GM19397 (cell line): ENCODE data around the gene LHPP.

ENCODE experiments used
- ATAC-seq: cut with Tn5 transposase; IDR thresholded peaks from one replicate; pipeline ENCODE4 v1.9.1; 2021; ENCODE audit warnings: mild to moderate bottlenecking, moderate library complexity; ENCODE audit not compliant: unreplicated experiment

LHPP gene

GRCh38 chr10:124470544-124471434 is 9.2 kb downstream of the LHPP start:
- no peak for ATAC-seq

GRCh38 chr10:124472071-124472470 is 10.4 kb downstream of the LHPP start:
- no peak for ATAC-seq

DNA sequence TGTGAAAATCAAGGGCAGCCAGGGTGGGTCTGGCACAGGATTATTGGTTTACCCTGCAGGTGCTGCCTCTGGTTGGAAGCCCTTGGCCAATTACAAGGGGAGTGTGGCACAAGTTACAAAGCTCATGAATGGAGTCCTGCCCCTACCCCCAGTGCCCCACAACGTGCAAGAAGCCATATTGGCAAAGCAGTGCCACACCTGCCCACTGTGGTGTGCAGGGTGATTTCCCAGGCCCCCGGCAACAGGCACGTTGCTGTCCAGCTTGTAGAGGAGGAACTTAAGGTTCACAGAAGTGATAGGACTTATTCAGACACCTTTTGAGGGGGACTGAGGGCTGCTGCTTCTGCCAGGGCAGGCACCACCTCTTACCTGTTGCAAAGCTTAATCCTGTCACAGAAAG is 11.4 kb downstream of the LHPP start:
- ATAC-seq, result no peak

DNA sequence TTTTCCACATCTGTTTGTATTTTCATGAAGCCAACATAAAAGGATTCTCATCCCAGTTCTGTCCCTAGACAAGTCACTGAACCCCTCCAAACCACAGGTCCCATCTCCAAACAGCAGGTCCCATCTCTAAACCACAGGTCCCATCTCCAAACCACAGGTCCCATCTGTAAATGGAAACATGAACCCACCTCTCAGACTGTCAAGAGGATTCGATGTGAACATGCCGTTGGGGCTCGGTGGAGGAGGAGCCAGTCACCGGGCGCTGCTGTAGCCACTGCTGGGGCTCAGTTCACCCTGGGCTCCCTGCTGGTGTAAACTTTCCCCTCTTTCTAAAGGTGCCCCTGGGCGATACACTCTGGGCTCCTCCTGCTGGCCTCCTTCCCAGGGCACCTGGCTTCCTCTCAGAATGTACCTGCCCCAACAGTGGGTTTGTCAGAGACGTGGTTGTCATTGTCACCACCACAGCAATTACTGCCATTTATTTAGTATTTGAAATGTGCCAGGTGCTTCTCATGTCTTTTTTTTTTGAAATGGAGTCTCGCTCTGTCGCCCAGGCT is 13.0 kb downstream of the LHPP start:
- no peak for ATAC-seq

- ATAC-seq, result no peak
These were observed 14.6 kb downstream of the LHPP start for GRCh38 chr10:124476043-124476725.

DNA sequence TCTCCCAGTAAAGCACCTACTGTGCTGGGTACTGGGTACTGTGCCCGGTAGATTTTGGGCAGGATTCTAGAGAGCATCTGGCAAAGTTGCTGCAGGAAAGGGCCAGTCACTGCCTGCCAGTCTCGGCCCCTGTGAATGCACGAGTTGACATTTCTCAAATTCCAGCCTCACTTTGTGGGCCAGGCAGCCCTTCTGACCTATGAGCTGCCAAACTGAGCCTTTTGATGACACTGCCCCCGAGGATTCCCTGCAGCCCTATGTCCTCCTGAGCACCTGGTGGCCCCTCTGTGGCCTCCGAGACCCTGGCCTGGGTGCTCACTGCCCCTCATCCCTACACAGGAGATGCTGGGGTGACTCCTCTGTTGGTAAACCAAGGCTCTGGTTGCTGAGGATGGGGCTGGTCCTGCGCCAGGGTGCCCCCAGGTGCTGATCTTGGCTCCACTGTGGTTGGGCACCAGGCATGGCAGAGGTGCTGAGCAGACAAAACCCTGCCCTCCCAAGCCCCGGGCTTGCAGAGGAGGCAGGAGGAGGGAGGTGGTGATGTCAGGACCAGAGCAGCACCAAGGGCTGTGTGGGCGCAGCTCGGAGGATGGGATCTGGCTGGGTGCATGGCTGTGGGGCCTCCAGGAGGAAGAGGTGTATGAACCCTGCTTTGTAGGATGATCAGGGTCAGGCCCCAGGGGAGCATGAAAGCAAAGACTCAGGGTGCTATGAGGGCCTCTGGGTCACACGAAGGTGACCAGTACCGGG is 16.2 kb downstream of the LHPP start:
- no peak for ATAC-seq

DNA sequence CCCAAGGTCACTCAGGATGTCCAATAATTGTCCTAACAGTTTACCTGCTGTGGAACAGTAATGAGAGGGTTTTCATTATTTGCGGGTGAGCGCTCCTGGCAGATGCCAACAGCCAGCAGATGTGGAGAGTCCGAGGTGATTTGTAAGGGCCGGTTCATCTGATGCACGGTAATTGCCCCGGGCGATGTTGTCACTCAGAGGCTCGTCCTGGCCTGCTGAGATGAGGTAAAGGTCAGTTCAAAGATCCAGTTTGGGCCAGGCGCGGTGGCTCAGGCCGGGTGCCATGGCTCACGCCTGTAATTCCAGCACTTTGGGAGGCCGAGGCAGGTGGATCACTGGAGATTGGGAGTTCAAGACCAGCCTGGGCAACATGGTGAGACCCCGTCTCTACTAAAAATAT is 16.9 kb downstream of the LHPP start:
- ATAC-seq, result no peak

GRCh38 chr10:124480860-124481259 is 19.2 kb downstream of the LHPP start:
- no peak for ATAC-seq

- no peak for ATAC-seq
These were observed 20.1 kb downstream of the LHPP start for GRCh38 chr10:124481717-124482116.

DNA sequence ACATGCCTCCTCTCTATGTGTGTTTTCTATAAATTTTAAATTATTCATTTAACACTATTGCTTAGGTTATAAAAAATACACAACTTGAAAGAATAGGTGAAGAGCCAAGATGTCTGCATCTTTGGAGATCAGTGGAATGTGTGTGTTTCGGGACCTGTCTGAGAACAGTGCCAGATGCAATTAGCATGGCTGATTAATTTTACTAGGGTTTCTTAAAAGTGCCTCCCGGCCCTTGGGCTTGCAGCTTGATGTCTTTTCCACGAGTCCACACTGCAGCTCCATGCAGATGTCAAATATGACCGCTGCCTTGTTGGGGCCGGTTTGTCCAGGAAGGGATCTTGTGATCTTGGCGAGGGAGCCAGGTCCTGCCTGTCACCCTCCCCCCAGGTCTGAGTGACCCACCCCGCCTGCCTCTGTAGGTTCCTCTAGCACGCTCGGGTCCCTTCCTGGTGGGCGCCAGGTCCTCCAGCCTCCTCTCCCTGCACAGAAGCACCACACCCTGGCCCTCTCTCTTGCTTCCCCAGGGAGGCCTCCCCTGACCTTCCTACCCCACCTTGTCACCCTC is 20.7 kb downstream of the LHPP start:
- no peak for ATAC-seq

GRCh38 chr10:124482876-124483275 is 21.3 kb downstream of the LHPP start:
- no peak for ATAC-seq

DNA sequence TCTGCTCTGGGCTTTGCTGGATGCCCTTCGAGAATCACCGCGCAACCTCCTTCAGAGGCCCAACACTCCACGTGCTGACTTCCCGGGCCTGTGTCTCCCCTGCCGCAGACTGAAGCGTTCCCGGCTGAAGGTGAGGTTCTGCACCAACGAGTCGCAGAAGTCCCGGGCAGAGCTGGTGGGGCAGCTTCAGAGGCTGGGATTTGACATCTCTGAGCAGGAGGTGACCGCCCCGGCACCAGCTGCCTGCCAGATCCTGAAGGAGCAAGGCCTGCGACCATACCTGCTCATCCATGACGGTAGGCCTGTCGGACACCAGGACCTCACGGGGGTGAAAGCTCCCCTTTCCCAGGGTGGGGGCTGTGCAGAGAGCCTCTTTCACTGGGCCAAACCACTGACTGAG is 22.4 kb downstream of the LHPP start:
- ATAC-seq, result no peak

GRCh38 chr10:124484661-124485060 is 23.0 kb downstream of the LHPP start:
- no peak for ATAC-seq

- ATAC-seq, result no peak
These were observed 25.0 kb downstream of the LHPP start for GRCh38 chr10:124486635-124487034.

- no peak for ATAC-seq
These were observed 29.5 kb downstream of the LHPP start for GRCh38 chr10:124491105-124491504.

DNA sequence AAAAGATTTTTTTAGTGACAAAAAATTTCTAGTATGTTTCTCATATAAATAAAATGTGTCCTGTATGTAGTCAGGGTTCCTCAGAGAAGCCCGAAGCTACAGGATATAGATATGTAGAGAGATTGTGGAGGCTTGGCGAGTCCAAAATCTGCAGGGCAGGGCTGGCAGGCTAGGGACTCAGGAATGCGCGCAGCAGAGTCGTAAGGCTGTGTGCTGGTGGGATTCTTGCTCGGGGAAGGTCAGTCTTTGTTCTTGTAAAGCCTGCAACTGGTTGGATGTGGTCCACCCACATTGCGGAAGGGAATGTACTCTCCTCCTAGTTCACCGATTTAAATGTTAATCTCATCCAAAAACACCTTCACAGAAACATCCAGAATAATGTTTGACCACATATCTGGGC is 30.6 kb downstream of the LHPP start:
- ATAC-seq, result no peak

GRCh38 chr10:124493214-124493882 is 31.7 kb downstream of the LHPP start:
- ATAC-seq, result no peak

DNA sequence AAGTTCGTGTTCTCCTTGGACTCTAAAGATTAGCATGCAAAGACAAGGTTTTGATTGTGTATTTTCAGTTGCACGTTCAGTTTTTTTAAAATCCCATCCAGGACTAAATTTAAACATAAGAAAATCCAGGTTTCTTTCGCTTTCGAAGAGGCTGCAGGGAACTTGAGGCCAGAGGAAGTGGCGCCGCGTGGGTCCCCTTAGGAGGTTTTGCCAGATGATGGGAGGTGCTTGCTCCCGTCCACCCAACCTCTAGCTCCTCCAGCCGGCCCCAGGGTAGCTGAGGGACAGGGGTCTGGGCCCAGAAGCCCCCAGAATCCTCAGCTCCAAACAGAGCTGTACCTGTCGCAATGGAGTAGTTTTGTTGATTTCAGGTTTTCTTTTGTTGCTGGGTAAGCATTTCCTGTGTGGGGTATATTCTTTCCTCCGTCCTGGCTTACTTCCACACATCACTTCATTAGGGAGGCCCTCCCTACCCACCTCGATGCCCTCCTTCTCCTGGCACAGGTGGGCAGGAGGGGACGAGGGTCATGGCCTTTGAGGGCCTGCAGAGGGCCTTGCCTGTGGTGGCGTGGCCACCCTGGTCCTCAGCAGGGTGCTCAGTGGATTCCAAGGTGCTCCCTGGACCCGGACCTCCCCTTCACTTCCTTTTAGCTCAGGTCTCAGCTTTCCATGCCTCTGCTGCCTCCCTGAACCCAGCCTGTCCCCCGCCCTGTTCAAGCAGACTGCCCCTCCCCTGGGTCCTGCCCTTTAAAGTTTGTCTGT is 32.6 kb downstream of the LHPP start:
- no peak for ATAC-seq

DNA sequence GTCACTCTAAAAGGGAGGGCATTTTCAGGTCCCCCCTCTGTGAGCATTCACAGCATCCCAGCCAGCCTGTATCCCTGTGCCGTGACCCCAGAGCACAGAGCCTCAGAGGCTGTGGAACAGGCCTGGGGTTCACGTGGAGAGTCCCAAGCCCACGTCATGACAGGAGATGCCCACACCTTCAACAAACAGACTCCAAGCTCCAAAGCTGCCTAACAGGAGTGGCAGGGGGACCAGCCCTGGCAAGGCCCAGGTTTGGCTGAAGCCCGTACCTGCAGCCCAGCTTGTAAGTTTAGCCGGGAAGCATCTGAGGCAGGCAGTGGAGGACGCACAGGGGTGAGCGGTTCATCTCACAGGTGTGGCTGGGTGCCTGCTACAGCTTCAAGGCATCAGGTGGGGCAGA is 33.5 kb downstream of the LHPP start:
- ATAC-seq, result no peak

DNA sequence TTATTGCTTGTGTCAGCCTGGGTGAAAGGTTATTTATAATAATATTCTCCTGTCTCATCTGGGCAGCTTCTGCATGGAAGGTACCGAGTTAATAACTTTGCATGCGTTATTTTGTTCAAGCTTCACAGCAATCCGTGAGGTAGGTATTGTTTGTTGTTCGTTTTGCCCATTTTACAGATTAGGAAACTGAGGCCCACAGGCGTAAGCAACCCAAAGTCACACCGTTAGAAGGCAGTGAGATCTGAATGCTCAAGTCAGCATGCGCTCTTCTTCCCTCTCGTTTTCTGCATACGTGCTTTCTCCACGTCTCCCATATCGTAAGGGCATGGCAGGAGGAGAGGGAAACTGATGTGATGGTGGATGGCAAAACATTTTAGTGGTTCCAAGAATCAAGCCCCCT is 34.1 kb downstream of the LHPP start:
- ATAC-seq, result no peak
